ENCODE data around the gene SLC2A1. TPM values are rescaled to one million over a fixed set of nuclear protein-coding genes. Genes with fewer than 3 reads are reported as not detected.

SLC2A1 gene
- total RNA-seq, 1 donor from 2014 or later = 1,021 TPM

DNA sequence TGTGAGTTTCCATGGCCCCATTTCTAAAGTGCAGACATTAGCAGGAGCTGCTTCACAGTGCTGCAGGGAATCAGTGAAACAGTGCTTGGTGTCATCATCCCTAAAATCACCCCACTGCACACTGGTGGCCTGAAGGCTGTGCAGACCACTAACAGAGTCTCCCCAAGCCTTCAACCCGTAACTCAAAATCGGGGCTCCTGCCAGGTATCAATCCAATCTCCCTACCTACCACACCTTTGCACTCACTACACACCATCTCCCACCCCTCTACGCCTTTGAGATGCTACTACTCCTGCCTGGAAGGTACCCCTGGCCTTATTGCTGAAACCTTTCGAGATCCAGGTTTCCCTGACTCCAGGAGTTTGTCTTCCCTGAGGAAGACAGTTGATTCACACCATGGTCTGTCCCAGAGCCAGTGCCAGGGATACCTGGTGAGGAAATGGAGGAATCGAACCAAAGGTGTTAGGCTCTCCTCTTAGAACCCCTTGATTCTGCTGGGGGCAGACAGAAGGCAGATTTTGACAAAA is 25.5 kb downstream of the SLC2A1 start:
- Histone ChIP-seq H3K27me3 (ENCODE audit: control insufficient read depth, insufficient read depth, low read length) (no peaks in the 10 kb centered on the region), H3K4me3 (ENCODE audit: low read depth, low read length) (no peak overlapping the region), H3K36me3 (ENCODE audit: control insufficient read depth, insufficient read depth, low read length) (peaks cover 21% of the 10 kb centered on the region)
- no peak for DNase-seq (ENCODE audit: low read depth)
- TF ChIP-seq, protein P1, sequence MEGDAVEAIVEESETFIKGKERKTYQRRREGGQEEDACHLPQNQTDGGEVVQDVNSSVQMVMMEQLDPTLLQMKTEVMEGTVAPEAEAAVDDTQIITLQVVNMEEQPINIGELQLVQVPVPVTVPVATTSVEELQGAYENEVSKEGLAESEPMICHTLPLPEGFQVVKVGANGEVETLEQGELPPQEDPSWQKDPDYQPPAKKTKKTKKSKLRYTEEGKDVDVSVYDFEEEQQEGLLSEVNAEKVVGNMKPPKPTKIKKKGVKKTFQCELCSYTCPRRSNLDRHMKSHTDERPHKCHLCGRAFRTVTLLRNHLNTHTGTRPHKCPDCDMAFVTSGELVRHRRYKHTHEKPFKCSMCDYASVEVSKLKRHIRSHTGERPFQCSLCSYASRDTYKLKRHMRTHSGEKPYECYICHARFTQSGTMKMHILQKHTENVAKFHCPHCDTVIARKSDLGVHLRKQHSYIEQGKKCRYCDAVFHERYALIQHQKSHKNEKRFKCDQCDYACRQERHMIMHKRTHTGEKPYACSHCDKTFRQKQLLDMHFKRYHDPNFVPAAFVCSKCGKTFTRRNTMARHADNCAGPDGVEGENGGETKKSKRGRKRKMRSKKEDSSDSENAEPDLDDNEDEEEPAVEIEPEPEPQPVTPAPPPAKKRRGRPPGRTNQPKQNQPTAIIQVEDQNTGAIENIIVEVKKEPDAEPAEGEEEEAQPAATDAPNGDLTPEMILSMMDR (IDR thresholded peaks at IDR 0.05; ENCODE audit: insufficient read depth, low read length, poor library complexity, severe bottlenecking) = no peak

DNA sequence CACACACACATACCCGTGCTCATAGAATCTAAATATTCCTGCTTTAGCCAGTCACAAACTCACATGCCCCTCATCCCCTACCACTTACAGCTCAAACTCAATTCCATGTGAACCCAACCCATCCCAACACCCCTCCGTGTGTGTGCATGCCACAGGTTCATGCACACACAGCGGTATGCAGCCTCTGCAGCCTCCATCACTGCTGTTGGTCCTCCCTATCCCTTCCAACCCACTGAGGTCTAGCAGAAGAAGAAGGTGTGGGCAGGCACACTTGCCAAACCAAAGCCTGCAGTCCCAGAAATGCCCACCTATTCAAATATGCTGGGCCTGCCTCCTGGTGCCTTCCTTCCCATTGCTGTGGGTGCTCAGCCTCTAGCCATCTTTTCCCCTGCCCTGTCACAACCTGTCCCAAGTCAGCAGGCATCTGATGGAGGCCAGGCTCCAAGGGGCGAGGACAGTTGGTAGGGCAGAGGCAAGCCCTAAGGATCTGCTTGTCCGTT is 26.2 kb downstream of the SLC2A1 start:
- H3K36me3 ChIP-seq (ENCODE audit: control insufficient read depth, insufficient read depth, low read length) = peaks cover 18% of the 10 kb centered on the region
- H3K4me3 ChIP-seq (ENCODE audit: low read depth, low read length) = no peak overlapping the region
- no peak for DNase-seq (ENCODE audit: low read depth)
- TF ChIP-seq, protein P1 (IDR thresholded peaks at IDR 0.05; ENCODE audit: insufficient read depth, low read length, poor library complexity, severe bottlenecking) = no peak
- H3K27me3 ChIP-seq (ENCODE audit: control insufficient read depth, insufficient read depth, low read length) = no peaks in the 10 kb centered on the region

DNA sequence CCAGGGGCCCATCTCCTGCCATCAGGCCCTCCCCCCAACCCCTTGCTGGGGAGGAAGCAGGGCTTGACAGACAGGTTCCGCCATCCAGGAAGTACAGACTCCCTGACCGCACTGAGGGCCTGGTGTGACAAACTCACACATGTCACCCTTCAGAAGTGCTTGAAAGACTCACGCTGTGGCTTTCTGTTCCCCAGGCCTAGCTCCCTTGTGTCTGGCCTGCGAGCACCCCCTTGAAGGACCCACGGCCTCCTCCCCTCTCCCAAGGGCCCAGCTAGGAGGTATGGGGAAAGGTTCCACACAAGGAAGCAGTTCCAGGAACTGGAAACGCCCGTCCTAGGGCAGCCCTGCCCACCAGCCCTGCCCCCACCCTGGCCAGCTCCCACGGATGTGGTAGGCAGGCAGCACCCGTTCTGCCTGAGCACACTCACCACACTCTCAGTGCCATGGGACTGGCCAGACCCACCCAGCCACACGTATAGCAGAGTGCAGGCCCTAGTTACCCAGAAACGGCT is 26.7 kb downstream of the SLC2A1 start:
- H3K36me3 ChIP-seq (ENCODE audit: control insufficient read depth, insufficient read depth, low read length) = peaks cover 19% of the 10 kb centered on the region
- H3K27me3 ChIP-seq (ENCODE audit: control insufficient read depth, insufficient read depth, low read length) = no peaks in the 10 kb centered on the region
- peak; percentile 52 for DNase-seq (ENCODE audit: low read depth)
- TF ChIP-seq, protein P1 (IDR thresholded peaks at IDR 0.05; ENCODE audit: insufficient read depth, low read length, poor library complexity, severe bottlenecking) = no peak
- H3K4me3 ChIP-seq (ENCODE audit: low read depth, low read length) = no peak overlapping the region

DNA sequence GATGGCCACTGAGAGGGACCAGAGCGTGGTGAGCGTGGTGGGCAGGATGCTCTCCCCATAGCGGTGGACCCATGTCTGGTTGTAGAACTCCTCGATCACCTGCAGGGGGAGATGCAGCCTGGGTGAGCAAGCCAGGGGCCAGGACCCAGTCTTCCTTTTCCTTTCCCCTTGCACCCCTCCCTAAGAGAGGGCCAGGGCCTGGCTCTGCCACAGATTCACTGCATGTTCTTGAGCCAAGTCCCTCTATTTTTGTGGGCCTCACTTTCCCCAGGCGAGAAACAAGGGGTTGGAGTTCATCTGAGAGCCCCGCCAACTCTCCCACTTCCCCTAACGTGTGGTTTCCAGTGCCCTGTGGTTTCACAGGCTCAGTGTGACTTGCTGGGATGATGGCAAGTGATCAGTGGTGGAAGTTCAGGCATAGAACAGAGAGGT is 27.5 kb downstream of the SLC2A1 start:
- Histone ChIP-seq H3K36me3 (ENCODE audit: control insufficient read depth, insufficient read depth, low read length) (peaks cover 17% of the 10 kb centered on the region), H3K4me3 (ENCODE audit: low read depth, low read length) (no peak overlapping the region), H3K27me3 (ENCODE audit: control insufficient read depth, insufficient read depth, low read length) (no peaks in the 10 kb centered on the region)
- TF ChIP-seq, protein P1 (IDR thresholded peaks at IDR 0.05; ENCODE audit: insufficient read depth, low read length, poor library complexity, severe bottlenecking) = peak; percentile 64
- DNase-seq (ENCODE audit: low read depth) = no peak

DNA sequence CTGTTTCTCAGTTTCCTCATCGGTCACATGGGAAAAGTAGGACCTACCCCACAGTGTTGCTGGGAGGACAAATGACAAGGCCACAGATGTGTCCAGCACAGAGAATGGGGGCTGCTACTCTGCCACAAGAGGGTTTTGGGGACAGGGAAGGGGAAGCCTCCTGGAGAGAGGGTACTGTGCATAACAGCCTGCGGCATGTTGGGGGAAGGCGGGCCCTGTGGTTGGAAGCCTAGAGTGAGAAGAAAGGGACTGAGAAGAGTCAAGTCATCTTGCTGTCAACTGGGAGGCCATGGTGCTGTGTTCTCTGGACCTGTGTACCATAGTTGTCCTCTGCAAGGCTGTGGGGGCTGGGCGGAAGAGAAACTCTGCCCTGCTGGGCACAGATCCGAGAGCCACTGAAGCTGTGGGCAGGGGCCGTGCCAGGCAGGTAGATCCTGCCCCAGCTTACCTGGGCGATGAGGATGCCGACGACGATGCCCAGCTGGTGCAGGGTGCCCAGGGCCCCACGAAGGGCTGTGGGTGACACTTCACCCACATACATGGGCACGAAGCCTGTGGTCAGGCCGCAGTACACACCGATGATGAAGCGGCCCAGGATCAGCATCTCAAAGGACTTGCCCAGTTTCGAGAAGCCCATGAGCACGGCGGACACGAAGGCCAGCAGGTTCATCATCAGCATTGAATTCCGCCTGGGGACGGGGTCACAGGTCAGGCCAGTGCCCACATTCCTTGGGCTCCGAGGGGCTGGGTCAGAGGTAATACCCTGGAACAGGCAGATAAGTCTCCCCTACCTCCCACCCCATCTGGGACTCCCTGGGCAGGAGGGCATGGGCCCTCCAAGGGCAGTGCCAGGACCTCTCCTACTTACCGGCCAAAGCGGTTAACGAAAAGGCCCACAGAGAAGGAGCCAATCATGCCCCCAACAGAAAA is 28.2 kb downstream of the SLC2A1 start:
- TF ChIP-seq, protein P1 (IDR thresholded peaks at IDR 0.05; ENCODE audit: insufficient read depth, low read length, poor library complexity, severe bottlenecking) = no peak
- no peak overlapping the region for H3K4me3 ChIP-seq (ENCODE audit: low read depth, low read length)
- H3K27me3 ChIP-seq (ENCODE audit: control insufficient read depth, insufficient read depth, low read length) = no peaks in the 10 kb centered on the region
- peaks cover 17% of the 10 kb centered on the region for H3K36me3 ChIP-seq (ENCODE audit: control insufficient read depth, insufficient read depth, low read length)
- DNase-seq (ENCODE audit: low read depth) = no peak

All from kidney epithelial cell (primary cell).